ENCODE results near the gene LIME1. TPM values are rescaled to one million over a fixed set of nuclear protein-coding genes. Genes with fewer than 3 reads are reported as not detected.

Gene LIME1
- total RNA-seq, 1 experiment from 2014 or later: 25.8 TPM

GRCh38 chr20:63769891-63770474 is 33.5 kb downstream of the LIME1 start:
- TF ChIP-seq, protein P1, sequence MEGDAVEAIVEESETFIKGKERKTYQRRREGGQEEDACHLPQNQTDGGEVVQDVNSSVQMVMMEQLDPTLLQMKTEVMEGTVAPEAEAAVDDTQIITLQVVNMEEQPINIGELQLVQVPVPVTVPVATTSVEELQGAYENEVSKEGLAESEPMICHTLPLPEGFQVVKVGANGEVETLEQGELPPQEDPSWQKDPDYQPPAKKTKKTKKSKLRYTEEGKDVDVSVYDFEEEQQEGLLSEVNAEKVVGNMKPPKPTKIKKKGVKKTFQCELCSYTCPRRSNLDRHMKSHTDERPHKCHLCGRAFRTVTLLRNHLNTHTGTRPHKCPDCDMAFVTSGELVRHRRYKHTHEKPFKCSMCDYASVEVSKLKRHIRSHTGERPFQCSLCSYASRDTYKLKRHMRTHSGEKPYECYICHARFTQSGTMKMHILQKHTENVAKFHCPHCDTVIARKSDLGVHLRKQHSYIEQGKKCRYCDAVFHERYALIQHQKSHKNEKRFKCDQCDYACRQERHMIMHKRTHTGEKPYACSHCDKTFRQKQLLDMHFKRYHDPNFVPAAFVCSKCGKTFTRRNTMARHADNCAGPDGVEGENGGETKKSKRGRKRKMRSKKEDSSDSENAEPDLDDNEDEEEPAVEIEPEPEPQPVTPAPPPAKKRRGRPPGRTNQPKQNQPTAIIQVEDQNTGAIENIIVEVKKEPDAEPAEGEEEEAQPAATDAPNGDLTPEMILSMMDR (IDR thresholded peaks at IDR 0.05; ENCODE audit: unreplicated experiment): no peak
- no TSS peak for BruUV-seq (replicated peaks)
- Mint-ChIP-seq H3K27ac (ENCODE audit: unreplicated experiment) (no peak overlapping the region), H3K27me3 (ENCODE audit: unreplicated experiment) (peaks cover 13% of the 10 kb centered on the region), H3K4me1 (ENCODE audit: low read depth, unreplicated experiment) (no peaks in the 10 kb centered on the region), H3K36me3 (ENCODE audit: insufficient read depth, unreplicated experiment) (no peaks in the 10 kb centered on the region), H3K9me3 (ENCODE audit: low read depth, unreplicated experiment) (no peaks in the 10 kb centered on the region), H3K4me3 (ENCODE audit: low read depth, unreplicated experiment) (no peak overlapping the region)
- intact Hi-C loops (cut with micrococcal nuclease; ENCODE audit: unreplicated experiment): no loop called here
- CTCF ChIA-PET: no interaction called here
- DNase-seq: no peak

GRCh38 chr20:63771046-63771707 is 34.7 kb downstream of the LIME1 start:
- Mint-ChIP-seq H3K4me1 (ENCODE audit: low read depth, unreplicated experiment) (no peaks in the 10 kb centered on the region), H3K4me3 (ENCODE audit: low read depth, unreplicated experiment) (no peak overlapping the region), H3K9me3 (ENCODE audit: low read depth, unreplicated experiment) (no peaks in the 10 kb centered on the region), H3K27ac (ENCODE audit: unreplicated experiment) (no peak overlapping the region), H3K27me3 (ENCODE audit: unreplicated experiment) (peaks cover 13% of the 10 kb centered on the region), H3K36me3 (ENCODE audit: insufficient read depth, unreplicated experiment) (no peaks in the 10 kb centered on the region)
- no peak for DNase-seq
- TF ChIP-seq, protein P1 (IDR thresholded peaks at IDR 0.05; ENCODE audit: unreplicated experiment): no peak
- no TSS peak for BruUV-seq (replicated peaks)
- CTCF ChIA-PET: no interaction called here
- intact Hi-C loops (cut with micrococcal nuclease; ENCODE audit: unreplicated experiment): no loop called here

DNA sequence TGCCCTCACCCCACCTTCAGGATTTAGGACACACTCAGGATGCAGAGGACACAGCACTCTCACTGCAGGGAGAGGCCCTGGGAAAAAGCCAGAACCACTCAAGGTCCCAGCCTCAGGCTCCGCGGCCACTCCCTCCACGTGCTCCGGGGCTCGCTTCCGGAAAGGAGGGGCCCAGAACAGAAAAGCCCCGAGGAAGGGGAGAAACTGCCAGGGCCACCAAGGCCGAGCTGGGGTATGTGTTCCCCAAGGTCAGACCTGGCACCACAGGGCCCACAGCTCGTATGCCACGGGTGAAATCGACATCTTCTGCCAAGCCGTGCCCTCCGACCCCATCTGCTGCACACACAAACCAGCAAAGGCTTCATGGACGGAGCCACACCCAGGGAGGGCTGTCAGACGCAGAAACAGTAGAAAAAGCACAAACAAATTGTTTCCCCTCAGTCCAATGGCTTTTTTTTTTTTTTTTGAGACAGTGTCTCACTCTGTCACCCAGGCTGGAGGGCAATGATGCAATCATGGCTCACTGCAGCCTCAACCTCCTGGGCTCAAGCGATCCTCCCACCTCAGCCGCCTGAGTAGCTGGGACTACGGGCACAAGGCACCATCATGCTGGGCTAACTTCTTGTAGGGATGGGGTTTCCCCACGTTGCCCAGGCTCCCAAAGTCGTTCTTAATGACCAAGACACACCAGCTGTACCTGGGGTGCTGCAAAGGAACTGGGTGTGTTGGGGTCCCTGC is 36.5 kb downstream of the LIME1 start:
- Mint-ChIP-seq H3K27me3 (ENCODE audit: unreplicated experiment) (peaks cover under 1% of the 10 kb centered on the region), H3K36me3 (ENCODE audit: insufficient read depth, unreplicated experiment) (no peaks in the 10 kb centered on the region), H3K4me3 (ENCODE audit: low read depth, unreplicated experiment) (no peak overlapping the region), H3K9me3 (ENCODE audit: low read depth, unreplicated experiment) (no peaks in the 10 kb centered on the region), H3K4me1 (ENCODE audit: low read depth, unreplicated experiment) (no peaks in the 10 kb centered on the region), H3K27ac (ENCODE audit: unreplicated experiment) (no peak overlapping the region)
- CTCF ChIA-PET: interaction anchor here (0.7 kb wide), 1 partner anchor 30 kb away, joined by 5 read pairs; no protein-coding TSS in a partner anchor
- BruUV-seq (replicated peaks): no TSS peak
- DNase-seq: no peak
- intact Hi-C loops (cut with micrococcal nuclease; ENCODE audit: unreplicated experiment): no loop called here
- TF ChIP-seq, protein P1 (IDR thresholded peaks at IDR 0.05; ENCODE audit: unreplicated experiment): no peak

DNA sequence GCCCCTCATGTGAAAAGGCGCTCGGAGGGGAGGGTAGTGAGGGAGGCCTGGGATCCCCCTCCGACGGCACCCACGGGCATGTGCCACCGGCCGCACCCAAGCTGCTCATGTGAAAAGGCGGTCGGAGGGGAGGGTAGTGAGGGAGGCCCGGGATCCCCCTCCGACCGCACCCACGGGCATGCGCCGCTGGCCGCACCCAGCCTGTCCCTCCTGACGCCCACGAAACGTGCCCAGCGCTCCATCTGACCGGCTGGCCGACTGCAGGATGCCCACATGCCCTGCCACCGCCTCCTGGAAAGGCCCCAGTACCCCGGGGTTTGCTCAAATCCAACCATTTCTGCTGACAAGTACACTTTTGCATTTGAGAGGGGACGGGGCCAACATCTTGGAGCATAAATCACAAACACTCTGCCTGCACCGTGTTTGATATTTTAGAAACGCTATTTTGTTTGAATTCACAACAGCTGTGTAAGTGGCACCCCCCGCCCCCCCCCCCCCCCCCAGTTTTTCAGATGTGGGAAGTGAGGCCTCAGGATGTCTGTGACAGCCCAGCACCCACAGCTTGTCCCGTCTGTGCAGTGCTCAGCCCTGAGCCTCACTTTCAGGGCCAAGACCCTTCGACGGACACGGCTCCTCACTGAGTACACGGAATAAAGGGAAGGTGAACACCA is 37.2 kb downstream of the LIME1 start:
- H3K4me3 Mint-ChIP-seq (ENCODE audit: low read depth, unreplicated experiment): no peak overlapping the region
- H3K4me1 Mint-ChIP-seq (ENCODE audit: low read depth, unreplicated experiment): no peaks in the 10 kb centered on the region
- TF ChIP-seq, protein P1 (IDR thresholded peaks at IDR 0.05; ENCODE audit: unreplicated experiment): no peak
- CTCF ChIA-PET: interaction anchor here (0.6 kb wide), 1 partner anchor 12 kb away, joined by 4 read pairs; no protein-coding TSS in a partner anchor
- no peaks in the 10 kb centered on the region for H3K36me3 Mint-ChIP-seq (ENCODE audit: insufficient read depth, unreplicated experiment)
- no peak overlapping the region for H3K27ac Mint-ChIP-seq (ENCODE audit: unreplicated experiment)
- intact Hi-C loops (cut with micrococcal nuclease; ENCODE audit: unreplicated experiment): no loop called here
- DNase-seq: no peak
- H3K27me3 Mint-ChIP-seq (ENCODE audit: unreplicated experiment): no peaks in the 10 kb centered on the region
- BruUV-seq (replicated peaks): no TSS peak
- no peaks in the 10 kb centered on the region for H3K9me3 Mint-ChIP-seq (ENCODE audit: low read depth, unreplicated experiment)

All from Calu3 (cell line).